ENCODE measurements around the gene TOX2. TPM values are rescaled to one million over a fixed set of nuclear protein-coding genes. Genes with fewer than 3 reads are reported as not detected.

Gene TOX2
- total and polyA plus RNA-seq, 7 donors: 0.06 to 0.53 (median 0.38) TPM

DNA sequence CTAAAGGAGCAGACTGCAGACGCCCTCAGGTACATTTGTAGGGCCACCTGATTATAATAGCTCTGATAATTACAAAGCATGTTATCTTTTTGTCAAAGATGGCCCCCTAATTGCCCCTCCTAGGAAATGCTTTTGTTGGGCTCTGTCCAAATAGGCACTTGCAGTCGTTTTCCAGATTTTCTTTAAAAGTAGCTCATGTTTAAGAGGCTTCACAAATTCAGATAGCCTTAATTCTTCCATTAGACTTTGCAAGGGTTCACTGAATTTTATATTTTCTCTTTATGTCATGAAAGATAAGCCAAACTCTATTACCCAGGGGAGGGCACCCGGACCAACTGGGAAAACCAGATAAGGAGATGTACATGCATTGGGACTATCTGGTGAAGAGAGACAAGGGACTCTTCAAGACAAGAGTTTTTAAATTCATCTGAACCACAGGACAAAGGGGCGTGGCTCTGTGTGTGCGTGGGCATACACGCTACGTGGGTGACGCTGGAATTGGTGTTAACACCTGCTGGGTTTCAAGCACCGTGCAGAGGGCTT, 95.6 kb downstream of the TOX2 start:
- Histone ChIP-seq H3K36me3 (ENCODE audit: insufficient read depth in 1 of 2, low read depth in 1 of 2) (no peaks in the 10 kb centered on the region), H3K9me3 (no peaks in the 10 kb centered on the region), H3K27me3 (ENCODE audit: insufficient read depth in 3 of 3, low read length in 2 of 3) (peaks cover 0 to 19% (median 0%) of the 10 kb centered on the region in 3 donors), H3K4me3 (no peak overlapping the region), H3K4me1 (no peaks in the 10 kb centered on the region), H3K27ac (no peak overlapping the region)
- intact Hi-C loops (cut with DNase I): no loop called here
- DNase-seq (no peak), ATAC-seq (no peak)
- 63 to 69% (median 68%) methylated on average over 9 of the region's 9 CpGs for WGBS, 3 donors
- TF ChIP-seq, protein P1, sequence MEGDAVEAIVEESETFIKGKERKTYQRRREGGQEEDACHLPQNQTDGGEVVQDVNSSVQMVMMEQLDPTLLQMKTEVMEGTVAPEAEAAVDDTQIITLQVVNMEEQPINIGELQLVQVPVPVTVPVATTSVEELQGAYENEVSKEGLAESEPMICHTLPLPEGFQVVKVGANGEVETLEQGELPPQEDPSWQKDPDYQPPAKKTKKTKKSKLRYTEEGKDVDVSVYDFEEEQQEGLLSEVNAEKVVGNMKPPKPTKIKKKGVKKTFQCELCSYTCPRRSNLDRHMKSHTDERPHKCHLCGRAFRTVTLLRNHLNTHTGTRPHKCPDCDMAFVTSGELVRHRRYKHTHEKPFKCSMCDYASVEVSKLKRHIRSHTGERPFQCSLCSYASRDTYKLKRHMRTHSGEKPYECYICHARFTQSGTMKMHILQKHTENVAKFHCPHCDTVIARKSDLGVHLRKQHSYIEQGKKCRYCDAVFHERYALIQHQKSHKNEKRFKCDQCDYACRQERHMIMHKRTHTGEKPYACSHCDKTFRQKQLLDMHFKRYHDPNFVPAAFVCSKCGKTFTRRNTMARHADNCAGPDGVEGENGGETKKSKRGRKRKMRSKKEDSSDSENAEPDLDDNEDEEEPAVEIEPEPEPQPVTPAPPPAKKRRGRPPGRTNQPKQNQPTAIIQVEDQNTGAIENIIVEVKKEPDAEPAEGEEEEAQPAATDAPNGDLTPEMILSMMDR (IDR thresholded peaks at IDR 0.05): no peak

DNA sequence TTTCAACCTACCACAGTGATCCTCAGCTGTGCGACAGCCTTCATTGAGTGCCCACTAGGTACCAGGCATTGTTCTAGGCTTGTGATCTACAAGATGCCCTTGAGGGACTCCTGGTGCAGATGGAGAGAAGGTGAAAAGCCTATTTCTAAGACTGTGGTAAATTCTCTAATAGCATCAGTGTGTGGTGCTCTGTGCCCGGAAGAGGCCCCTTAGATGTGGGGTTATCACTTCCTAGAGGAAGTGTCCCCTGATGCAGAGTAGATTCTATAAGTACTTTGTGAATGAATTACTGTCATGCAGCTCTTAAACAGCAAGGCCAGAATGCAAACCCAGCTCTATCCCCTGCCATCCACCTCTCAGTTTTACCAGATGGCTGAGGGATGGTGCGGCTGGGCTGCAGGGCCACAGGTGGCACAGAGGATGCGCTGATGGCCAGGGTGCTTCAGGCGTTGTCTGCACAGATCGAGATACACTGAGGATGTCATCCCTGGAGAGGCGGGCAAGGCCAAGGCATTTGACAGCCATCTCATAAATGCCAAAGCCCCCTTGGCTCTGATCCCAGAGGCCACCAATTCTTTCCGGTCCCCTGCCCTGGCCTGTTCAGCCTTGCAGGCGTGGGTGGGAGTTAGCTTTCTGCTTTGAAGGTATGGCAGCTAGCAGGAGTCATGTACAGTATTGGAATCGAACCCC, 96.7 kb downstream of the TOX2 start:
- peaks cover 0 to 22% (median 2%) of the 10 kb centered on the region in 3 donors for H3K27me3 ChIP-seq (ENCODE audit: insufficient read depth in 3 of 3, low read length in 2 of 3)
- H3K9me3 ChIP-seq: no peaks in the 10 kb centered on the region
- H3K27ac ChIP-seq: no peak overlapping the region
- no peak overlapping the region for H3K4me3 ChIP-seq
- 67 to 70% (median 68%) methylated on average over 10 of the region's 10 CpGs for WGBS, 3 donors
- TF ChIP-seq, protein P1 (IDR thresholded peaks at IDR 0.05): no peak
- ATAC-seq (no peak), DNase-seq (no peak)
- intact Hi-C loops (cut with DNase I): no loop called here
- H3K36me3 ChIP-seq (ENCODE audit: insufficient read depth in 1 of 2, low read depth in 1 of 2): no peaks in the 10 kb centered on the region
- no peaks in the 10 kb centered on the region for H3K4me1 ChIP-seq

DNA sequence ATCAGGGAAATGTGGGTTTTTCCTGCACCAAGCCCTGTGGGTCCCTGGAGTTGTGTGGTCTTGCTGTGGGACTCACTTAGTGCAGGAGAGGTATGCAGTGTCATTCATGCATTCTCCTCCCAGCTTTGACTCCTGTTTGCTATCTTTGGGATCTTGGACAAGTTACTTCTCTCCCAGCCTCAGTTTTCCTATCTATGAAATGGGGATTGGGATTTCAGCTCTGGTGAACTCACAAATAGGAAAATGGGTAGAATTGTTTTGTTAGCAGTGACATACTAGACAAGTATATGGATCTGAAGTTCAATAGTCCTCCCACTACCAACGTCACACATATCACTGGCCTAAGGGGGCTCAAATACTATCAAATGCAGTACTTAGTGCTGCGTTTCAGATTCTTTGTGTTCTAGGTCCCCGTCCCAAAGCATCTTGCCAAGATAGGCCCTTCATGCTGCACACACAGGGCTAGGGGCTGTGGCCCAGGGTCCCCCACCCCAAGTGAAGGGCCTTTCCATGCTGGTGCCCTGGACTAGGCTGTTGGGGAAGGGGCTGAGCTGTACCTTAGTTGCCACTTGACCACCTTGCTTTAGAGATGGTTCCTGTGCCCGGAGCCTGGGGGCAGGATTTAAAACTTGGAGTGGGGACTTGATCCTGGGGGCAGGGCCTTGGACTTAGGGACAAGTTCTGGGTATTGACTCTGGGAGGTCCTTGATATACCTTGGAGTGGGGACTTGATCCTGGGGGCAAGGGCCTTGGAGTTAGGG, 98.0 kb downstream of the TOX2 start:
- H3K4me1 ChIP-seq: no peaks in the 10 kb centered on the region
- DNase-seq (no peak), ATAC-seq (no peak)
- no peak overlapping the region for H3K4me3 ChIP-seq
- no peaks in the 10 kb centered on the region for H3K9me3 ChIP-seq
- H3K27me3 ChIP-seq (ENCODE audit: insufficient read depth in 3 of 3, low read length in 2 of 3): peaks cover 0 to 25% (median 2%) of the 10 kb centered on the region in 3 donors
- intact Hi-C loops (cut with DNase I): no loop called here
- TF ChIP-seq, protein P1 (IDR thresholded peaks at IDR 0.05): no peak
- no peaks in the 10 kb centered on the region for H3K36me3 ChIP-seq (ENCODE audit: insufficient read depth in 1 of 2, low read depth in 1 of 2)
- H3K27ac ChIP-seq: no peak overlapping the region
- WGBS, 3 donors: 87 to 92% (median 88%) methylated on average over 4 of the region's 4 CpGs

DNA sequence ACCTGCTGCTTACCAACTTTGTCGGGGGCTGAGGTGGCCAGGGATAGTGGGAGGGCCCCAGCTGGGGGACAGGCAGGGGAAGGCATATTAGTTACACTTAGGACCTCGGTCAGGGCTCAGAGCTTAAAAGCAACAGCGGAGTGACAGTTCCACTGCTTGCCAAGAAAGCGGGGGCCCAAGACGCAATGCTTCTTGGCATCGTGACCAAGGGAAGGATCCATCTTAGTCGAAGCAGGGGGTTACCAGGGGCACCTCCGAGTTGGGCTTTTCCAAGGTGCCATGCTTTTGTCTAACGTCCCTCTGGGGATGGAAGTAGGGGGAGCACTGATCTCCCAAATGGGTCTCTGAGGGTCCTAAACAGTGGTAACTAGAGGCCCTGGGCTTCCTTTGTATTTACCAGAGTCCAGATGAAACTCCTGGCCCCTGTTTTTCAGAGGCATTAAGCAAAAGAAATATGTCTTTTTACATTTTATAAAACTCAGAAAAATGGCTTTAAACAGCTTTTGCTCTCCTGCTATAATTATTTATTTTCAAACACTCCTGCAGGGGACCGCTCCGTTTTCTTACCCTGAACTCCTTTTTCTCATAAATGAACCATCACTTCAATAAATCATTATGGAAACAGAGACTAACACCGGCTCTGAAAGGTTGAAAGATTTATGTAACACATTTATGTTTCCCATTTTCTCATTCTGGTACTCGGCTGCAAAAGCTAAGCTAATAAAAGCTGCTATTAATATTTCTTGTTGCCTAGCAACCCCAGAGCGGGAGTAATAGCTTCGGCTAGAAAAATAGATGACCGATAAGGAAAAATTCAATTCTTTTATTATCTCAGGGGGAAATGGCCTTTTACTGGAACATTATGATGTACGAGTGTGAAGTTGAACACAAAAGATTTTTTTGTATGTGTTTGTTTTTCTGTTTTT, 100.4 kb downstream of the TOX2 start:
- Histone ChIP-seq H3K36me3 (ENCODE audit: insufficient read depth in 1 of 2, low read depth in 1 of 2) (no peaks in the 10 kb centered on the region), H3K4me1 (no peaks in the 10 kb centered on the region), H3K27me3 (ENCODE audit: insufficient read depth in 3 of 3, low read length in 2 of 3) (peaks cover 0 to 29% (median 2%) of the 10 kb centered on the region in 3 donors), H3K9me3 (no peaks in the 10 kb centered on the region), H3K4me3 (no peak overlapping the region), H3K27ac (no peak overlapping the region)
- ATAC-seq (no peak), DNase-seq (no peak)
- 34 to 42% (median 37%) methylated on average over 17 of the region's 17 CpGs for WGBS, 3 donors
- intact Hi-C loops (cut with DNase I): no loop called here
- TF ChIP-seq, protein P1 (IDR thresholded peaks at IDR 0.05): no peak

Measured in psoas muscle (tissue), 8 donors.